H1 (cell line): ENCODE results near the gene NDST4. TPM values are rescaled to one million over a fixed set of nuclear protein-coding genes. Genes with fewer than 3 reads are reported as not detected.

Experiments
- CTCF ChIA-PET: fragments of 300-600 bp; sonication (Branson Sonifier 250); formaldehyde crosslinking; loops from one replicate; lab custom pipeline; 2021; ENCODE audit not compliant: partially characterized antibody; lab: Charles Lee
- POLR2A ChIA-PET: fragments of 300-600 bp; sonication (Branson Sonifier 250); formaldehyde crosslinking; loops from one replicate; lab custom pipeline; 2021; ENCODE audit warnings: inconsistent platforms; ENCODE audit not compliant: partially characterized antibody; lab: Charles Lee
- DNase-seq, 2 experiments: peaks; one replicate each; pipeline versions ENCODE4 v3.0.0 to v3.0.0-alpha.2; 2010 to 2022; ENCODE audit warnings: low spot score in 2 of 2, low read depth in 1 of 2, mixed read lengths in 1 of 2
- FAIRE-seq: peaks from 2 replicates; lab custom pipeline; 2011; peaks lifted over from hg19 to GRCh38; lab: Jason Lieb, UNC
- H2AFZ ChIP-seq: 2 replicates; pipeline ENCODE4 v1.8.1; 2012; ENCODE audit warnings: low read length, inconsistent platforms
- H2AK5ac ChIP-seq: 2 replicates; pipeline ENCODE4 v1.6.1; 2013; ENCODE audit warnings: low read depth, low read length
- H2BK120ac ChIP-seq: replicated peaks from 2 replicates; pipeline ENCODE3; 2013; ENCODE audit warnings: low read depth, low read length, inconsistent platforms
- H2BK12ac ChIP-seq: 2 replicates; pipeline ENCODE4 v1.6.1; 2013; ENCODE audit warnings: low read depth, low read length
- H2BK15ac ChIP-seq: 2 replicates; pipeline ENCODE4 v1.6.1; 2013; ENCODE audit warnings: low read length
- H2BK20ac ChIP-seq: 2 replicates; pipeline ENCODE4 v1.6.1; 2013; ENCODE audit warnings: low read length
- H2BK5ac ChIP-seq: 2 replicates; pipeline ENCODE4 v1.6.1; 2013; ENCODE audit warnings: low read depth, low read length
- H3K14ac ChIP-seq: 2 replicates; pipeline ENCODE4 v1.6.1; 2013; ENCODE audit warnings: inconsistent platforms; ENCODE audit not compliant: insufficient read length
- H3K18ac ChIP-seq: 2 replicates; pipeline ENCODE4 v1.6.1; 2013; ENCODE audit warnings: low read length; ENCODE audit errors: extremely low read depth
- H3K23ac ChIP-seq: 2 replicates; pipeline ENCODE4 v1.6.1; 2013; ENCODE audit warnings: inconsistent platforms; ENCODE audit not compliant: insufficient read length
- H3K23me2 ChIP-seq: 2 replicates; pipeline ENCODE4 v1.6.1; 2013; ENCODE audit warnings: low read depth, low read length
- H3K27ac ChIP-seq: 2 replicates; pipeline ENCODE4 v1.6.1; 2011; ENCODE audit warnings: low read depth, low read length, inconsistent platforms
- H3K27me3 ChIP-seq, 4 experiments: replicated peaks in 1 of 4; 1 replicate in 1 of 4; 2 replicates in 3 of 4; pipeline versions ENCODE4 v1.6.1 to v1.8.1; 2011 to 2013; ENCODE audit warnings: low read length in 3 of 4, mild to moderate bottlenecking in 3 of 4, inconsistent platforms in 2 of 4, mixed read lengths in 2 of 4, moderate library complexity in 1 of 4; ENCODE audit not compliant: control insufficient read depth in 3 of 4, insufficient read depth in 3 of 4; ENCODE audit errors: extremely low read depth in 1 of 4
- H3K36me3 ChIP-seq, 4 experiments: 2 replicates each; pipeline versions ENCODE4 v1.6.1 to v1.8.1; 2011 to 2013; ENCODE audit warnings: mild to moderate bottlenecking in 4 of 4, low read length in 3 of 4, moderate library complexity in 2 of 4, control low read depth in 1 of 4, inconsistent platforms in 1 of 4; ENCODE audit not compliant: insufficient read depth in 4 of 4, control insufficient read depth in 2 of 4
- H3K4ac ChIP-seq: replicated peaks from 2 replicates; pipeline ENCODE3; 2013; ENCODE audit warnings: low read length, low read depth, mixed read lengths, inconsistent platforms; ENCODE audit not compliant: insufficient read length
- H3K4me1 ChIP-seq, 4 experiments: replicated peaks in 1 of 4; 1 replicate in 1 of 4; 2 replicates in 3 of 4; pipeline versions ENCODE4 v1.6.1 to v1.8.1; 2011 to 2013; ENCODE audit warnings: low read length in 3 of 4, inconsistent platforms in 2 of 4, mixed read lengths in 1 of 4; ENCODE audit not compliant: insufficient read depth in 4 of 4, control insufficient read depth in 3 of 4
- H3K4me2 ChIP-seq, 2 experiments: 2 replicates each; pipeline versions ENCODE4 v1.6.1 to v1.8.1; 2011 to 2013; ENCODE audit warnings: low read depth in 2 of 2, low read length in 2 of 2, control low read depth in 1 of 2, inconsistent platforms in 1 of 2, mild to moderate bottlenecking in 1 of 2; ENCODE audit not compliant: insufficient read depth in 1 of 2
- H3K4me3 ChIP-seq, 4 experiments: fragments of 200-600, 300-600 bp in 1 of 4; sonication (generic), shearing (Covaris generic), sonication (Bioruptor Twin) in 1 of 4; 2 replicates each; pipeline versions ENCODE4 v1.5.1 to v1.8.1; 2011 to 2016; ENCODE audit warnings: low read length in 4 of 4, low read depth in 3 of 4, control low read depth in 2 of 4, inconsistent platforms in 2 of 4, mild to moderate bottlenecking in 2 of 4, mixed read lengths in 1 of 4, moderate library complexity in 1 of 4; ENCODE audit not compliant: insufficient read depth in 2 of 4; ENCODE audit errors: extremely low read depth in 1 of 4
- H3K56ac ChIP-seq: replicated peaks from 2 replicates; pipeline ENCODE3; 2013; ENCODE audit warnings: low read depth, mild to moderate bottlenecking, mixed read lengths, low read length, inconsistent platforms; ENCODE audit not compliant: insufficient read length
- H3K79me1 ChIP-seq: 2 replicates; pipeline ENCODE4 v1.6.1; 2013; ENCODE audit warnings: low read depth, low read length, control low read depth
- H3K79me2 ChIP-seq, 2 experiments: 2 replicates each; pipeline versions ENCODE4 v1.6.1 to v1.8.1; 2012 to 2013; ENCODE audit warnings: low read length in 2 of 2, mild to moderate bottlenecking in 2 of 2, inconsistent platforms in 1 of 2; ENCODE audit not compliant: insufficient read depth in 2 of 2, control insufficient read depth in 1 of 2
- H3K9ac ChIP-seq, 4 experiments: replicated peaks in 1 of 4; 1 replicate in 1 of 4; 2 replicates in 3 of 4; pipeline versions ENCODE4 v1.6.1 to v1.8.1; 2011 to 2013; ENCODE audit warnings: low read depth in 3 of 4, low read length in 3 of 4, control low read depth in 2 of 4, mild to moderate bottlenecking in 2 of 4, moderate library complexity in 2 of 4, inconsistent platforms in 1 of 4; ENCODE audit errors: extremely low read depth in 1 of 4
- H3K9me3 ChIP-seq, 2 experiments: 2 replicates each; pipeline versions ENCODE4 v1.6.1 to v1.8.1; 2012 to 2013; ENCODE audit warnings: mild to moderate bottlenecking in 2 of 2, moderate library complexity in 2 of 2, control low read depth in 1 of 2, inconsistent platforms in 1 of 2, low read depth in 1 of 2, low read length in 1 of 2, mixed read lengths in 1 of 2; ENCODE audit not compliant: insufficient read depth in 2 of 2
- H4K20me1 ChIP-seq, 2 experiments: replicated peaks in 1 of 2; 2 replicates each; pipeline versions ENCODE3 to v1.8.1; 2011 to 2013; ENCODE audit warnings: inconsistent platforms in 2 of 2, low read length in 2 of 2, mild to moderate bottlenecking in 1 of 2; ENCODE audit not compliant: insufficient read depth in 2 of 2, control insufficient read depth in 1 of 2
- H4K5ac ChIP-seq: 2 replicates; pipeline ENCODE4 v1.6.1; 2013; ENCODE audit warnings: low read length, low read depth, mixed read lengths, inconsistent platforms; ENCODE audit not compliant: insufficient read length
- H4K8ac ChIP-seq: 2 replicates; pipeline ENCODE4 v1.8.0; 2013; ENCODE audit warnings: mild to moderate bottlenecking, moderate library complexity, low read length, inconsistent platforms; ENCODE audit not compliant: insufficient read depth; ENCODE audit errors: extremely low read depth
- H4K91ac ChIP-seq: replicated peaks from 2 replicates; pipeline ENCODE3; 2013; ENCODE audit warnings: low read length, mixed read lengths, inconsistent platforms; ENCODE audit not compliant: insufficient read length
- BACH1 ChIP-seq: IDR thresholded peaks from 2 replicates; pipeline ENCODE4 v1.6.1; 2012; ENCODE audit warnings: low read length, improper control_type of control experiment
- BCL11A ChIP-seq, 2 experiments: IDR thresholded peaks; one replicate each; pipeline ENCODE4 v1.6.1; 2011; ENCODE audit warnings: low read depth in 2 of 2, low read length in 2 of 2, mild to moderate bottlenecking in 2 of 2
- CTBP2 ChIP-seq: IDR thresholded peaks from 2 replicates; pipeline ENCODE4 v1.7.0; 2011; ENCODE audit warnings: borderline replicate concordance, mild to moderate bottlenecking, moderate library complexity, mixed read lengths, low read length; ENCODE audit not compliant: insufficient read depth, insufficient read length
- JUND ChIP-seq: IDR thresholded peaks from 2 replicates; pipeline ENCODE4 v1.6.1; 2011; ENCODE audit warnings: mild to moderate bottlenecking, improper control_type of control experiment, low read length
- WGBS, 2 experiments: shearing (Covaris generic) in 1 of 2; methylation state at CpG; one replicate each; pipeline versions ENCODE4 v1.1.6 to v1.1.7; 2013 to 2015; ENCODE audit warnings: low lambda C conversion rate in 2 of 2, mixed read lengths in 2 of 2, inconsistent platforms in 1 of 2, low coverage in 1 of 2, missing lambda C conversion rate in 1 of 2; ENCODE audit not compliant: insufficient replicate concordance in 2 of 2, insufficient coverage in 1 of 2, insufficient read length in 1 of 2; ENCODE audit errors: extremely low coverage in 1 of 2, missing lambda C conversion rate in 1 of 2; 5-methylcytosine and 5-hydroxymethylcytosine counted together
- polyA plus RNA-seq, 7 experiments: library from polyadenylated mRNA; depleted of rRNA in 3 of 7; stranded (reverse) in 5 of 7; unstranded in 2 of 7; fragments of >200 nt in 5 of 7; fragments of 200-250 nt in 2 of 7; gene quantifications; 1 replicate in 5 of 7; 2 replicates in 1 of 7; 4 replicates in 1 of 7; pipeline versions ENCODE4 v1.2.1 to v1.2.3, GENCODE V29; 2011 to 2013; ENCODE audit warnings: missing spikeins in 2 of 7, mixed read lengths in 2 of 7
- total RNA-seq: library from RNA; stranded (reverse); fragmentation: NEBNext Ultra II Directional; extraction: Animal tissue kit (Norgen Biotek cat#: 25700); gene quantifications from 2 replicates; pipeline ENCODE4 v1.2.1, GENCODE V29; 2021
- TF ChIP-seq, protein P1 (sequence below), 3 experiments: IDR thresholded peaks; 1 replicate in 2 of 3; 2 replicates in 1 of 3; pipeline versions ENCODE4 v1.5.1 to v1.6.1; 2011; ENCODE audit warnings: low read length in 3 of 3, mild to moderate bottlenecking in 3 of 3, inconsistent platforms in 2 of 3, low read depth in 1 of 3, moderate library complexity in 1 of 3; ENCODE audit not compliant: insufficient read depth in 1 of 3; ENCODE audit errors: control extremely low read depth in 1 of 3

Gene NDST4
- total and polyA plus RNA-seq, 2 of the 8 experiments (the other 6 are each of a cell fraction or from before 2014, with no cell fraction given): 0.02 TPM; not detected in 1

- Histone ChIP-seq H3K14ac (no peak overlapping the region), H4K8ac (no peak overlapping the region), H3K4me1 (no peaks in the 10 kb centered on the region), H3K27ac (no peak overlapping the region), H3K9me3 (no peaks in the 10 kb centered on the region), H4K91ac (no peak overlapping the region), H3K9ac (no peak overlapping the region), H3K4ac (no peak overlapping the region), H3K79me2 (no peaks in the 10 kb centered on the region), H2BK20ac (no peak overlapping the region), H2BK120ac (no peak overlapping the region), H3K79me1 (no peaks in the 10 kb centered on the region), H3K27me3 (no peaks in the 10 kb centered on the region), H3K18ac (no peak overlapping the region), H3K36me3 (no peaks in the 10 kb centered on the region), H4K5ac (no peak overlapping the region), H3K23ac (no peak overlapping the region), H3K4me2 (no peak overlapping the region), H4K20me1 (no peaks in the 10 kb centered on the region), H2BK15ac (no peak overlapping the region), H2BK12ac (no peak overlapping the region), H2AFZ (no peak overlapping the region), H2BK5ac (no peak overlapping the region), H3K4me3 (no peak overlapping the region), H3K56ac (no peak overlapping the region), H3K23me2 (no peaks in the 10 kb centered on the region), H2AK5ac (no peak overlapping the region)
- FAIRE-seq: no peak
- POLR2A ChIA-PET: no interaction called here
- no peak for DNase-seq
- WGBS, 2 experiments: 77% methylated on average over 3 of the region's 3 CpGs; no CpG with 5 or more reads in 1 of the 2 experiments
- CTCF ChIA-PET: no interaction called here
- TF ChIP-seq JUND (no peak), CTBP2 (no peak), BACH1 (no peak), BCL11A (IDR thresholded peaks at IDR 0.05; ENCODE audit: low read depth in 2 of 2, low read length in 2 of 2) (no peak)
- TF ChIP-seq, protein P1, sequence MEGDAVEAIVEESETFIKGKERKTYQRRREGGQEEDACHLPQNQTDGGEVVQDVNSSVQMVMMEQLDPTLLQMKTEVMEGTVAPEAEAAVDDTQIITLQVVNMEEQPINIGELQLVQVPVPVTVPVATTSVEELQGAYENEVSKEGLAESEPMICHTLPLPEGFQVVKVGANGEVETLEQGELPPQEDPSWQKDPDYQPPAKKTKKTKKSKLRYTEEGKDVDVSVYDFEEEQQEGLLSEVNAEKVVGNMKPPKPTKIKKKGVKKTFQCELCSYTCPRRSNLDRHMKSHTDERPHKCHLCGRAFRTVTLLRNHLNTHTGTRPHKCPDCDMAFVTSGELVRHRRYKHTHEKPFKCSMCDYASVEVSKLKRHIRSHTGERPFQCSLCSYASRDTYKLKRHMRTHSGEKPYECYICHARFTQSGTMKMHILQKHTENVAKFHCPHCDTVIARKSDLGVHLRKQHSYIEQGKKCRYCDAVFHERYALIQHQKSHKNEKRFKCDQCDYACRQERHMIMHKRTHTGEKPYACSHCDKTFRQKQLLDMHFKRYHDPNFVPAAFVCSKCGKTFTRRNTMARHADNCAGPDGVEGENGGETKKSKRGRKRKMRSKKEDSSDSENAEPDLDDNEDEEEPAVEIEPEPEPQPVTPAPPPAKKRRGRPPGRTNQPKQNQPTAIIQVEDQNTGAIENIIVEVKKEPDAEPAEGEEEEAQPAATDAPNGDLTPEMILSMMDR (IDR thresholded peaks at IDR 0.05; ENCODE audit: control extremely low read depth in 1 of 3, insufficient read depth in 1 of 3, low read depth in 1 of 3, low read length in 3 of 3): no peak
Observed at GRCh38 chr4:114879916-114880669, 233.3 kb downstream of the NDST4 start.
